GM19351 (cell line): ENCODE results near the gene SLC9B2.
A peak's percentile ranks its signal among the peaks of the same experiment; 100 is the strongest.

Experiments
- ATAC-seq: cut with Tn5 transposase; IDR thresholded peaks from one replicate; pipeline ENCODE4 v1.9.1; 2021; ENCODE audit warnings: mild to moderate bottlenecking, moderate library complexity; ENCODE audit not compliant: unreplicated experiment

The SLC9B2 gene

GRCh38 chr4:103076747-103077347 lies at the start of gene SLC9B2:
SLC9B2 (minus strand) TSS chr4:103076761; CDS start chr4:103067550, 9,211 bp downstream.
- ATAC-seq: peak; percentile 46

- no peak for ATAC-seq
Observed at GRCh38 chr4:103126126-103126525, 49.6 kb upstream of the SLC9B2 start.

GRCh38 chr4:103123114-103123513 lies 46.6 kb upstream of the SLC9B2 start:
- no peak for ATAC-seq

GRCh38 chr4:103118166-103118565 lies 41.6 kb upstream of the SLC9B2 start:
- no peak for ATAC-seq

- no peak for ATAC-seq
Observed at GRCh38 chr4:103111598-103111997, 35.0 kb upstream of the SLC9B2 start.

GRCh38 chr4:103108542-103108941 lies 32.0 kb upstream of the SLC9B2 start:
- no peak for ATAC-seq

GRCh38 chr4:103105558-103106356 lies 29.2 kb upstream of the SLC9B2 start:
- ATAC-seq: no peak

GRCh38 chr4:103104886-103105285 lies 28.3 kb upstream of the SLC9B2 start:
- no peak for ATAC-seq

GRCh38 chr4:103100691-103101090 lies 24.1 kb upstream of the SLC9B2 start:
- ATAC-seq: no peak

- peak; percentile 98 for ATAC-seq
Observed at GRCh38 chr4:103099691-103100392, 23.3 kb upstream of the SLC9B2 start, which contains the start of gene BDH2. BDH2 (minus strand) TSS chr4:103099834; CDS start chr4:103096254, 3,580 bp downstream.

- no peak for ATAC-seq
Observed at GRCh38 chr4:103098756-103099440, 22.3 kb upstream of the SLC9B2 start.

- ATAC-seq: no peak
Observed at GRCh38 chr4:103098341-103098740, 21.8 kb upstream of the SLC9B2 start.

GRCh38 chr4:103097112-103097511 lies 20.6 kb upstream of the SLC9B2 start:
- no peak for ATAC-seq

GRCh38 chr4:103095080-103095479 lies 18.5 kb upstream of the SLC9B2 start:
- no peak for ATAC-seq

- ATAC-seq: no peak
Observed at GRCh38 chr4:103092245-103092644, 15.7 kb upstream of the SLC9B2 start.

- ATAC-seq: peak; percentile 84
Observed at GRCh38 chr4:103091601-103092223, 15.2 kb upstream of the SLC9B2 start.

- ATAC-seq: no peak
Observed at GRCh38 chr4:103089481-103089880, 12.9 kb upstream of the SLC9B2 start.

GRCh38 chr4:103086551-103086950 lies 10.0 kb upstream of the SLC9B2 start:
- no peak for ATAC-seq

- ATAC-seq: no peak
Observed at GRCh38 chr4:103085555-103086196, 9.1 kb upstream of the SLC9B2 start.

- no peak for ATAC-seq
Observed at GRCh38 chr4:103079621-103080020, 3.1 kb upstream of the SLC9B2 start.
